Psoas muscle (tissue), 8 donors: Measurements from ENCODE around the gene ESYT3. TPM values are rescaled to one million over a fixed set of nuclear protein-coding genes. Genes with fewer than 3 reads are reported as not detected.

Experiments
- ATAC-seq, 4 donors: fragments of 200-7000 bp; cut with Tn5 transposase; one replicate each; pipeline ENCODE4 v1.9.1; 2020; ENCODE audit warnings: moderate library complexity in 3 of 4, mild to moderate bottlenecking in 2 of 4
- DNase-seq, 2 donors: peaks; one replicate each; pipeline ENCODE4 v3.0.0-alpha.2; 2020
- H3K27ac ChIP-seq: fragments of 200-600 bp; one replicate; pipeline ENCODE4 v1.8.0; 2022
- H3K27me3 ChIP-seq, 3 donors: fragments of 200-600 bp in 1 of 3; one replicate each; pipeline versions ENCODE4 v1.6.1 to v1.8.0; 2013 to 2022; ENCODE audit warnings: low read length in 2 of 3, mild to moderate bottlenecking in 2 of 3, moderate library complexity in 1 of 3; ENCODE audit not compliant: insufficient read depth in 3 of 3
- H3K36me3 ChIP-seq, 2 donors: fragments of 200-600 bp in 1 of 2; one replicate each; pipeline versions ENCODE4 v1.6.1 to v1.8.0; 2013 to 2022; ENCODE audit warnings: low read depth in 1 of 2, mild to moderate bottlenecking in 1 of 2, moderate library complexity in 1 of 2; ENCODE audit not compliant: insufficient read depth in 1 of 2
- H3K4me1 ChIP-seq: fragments of 200-600 bp; one replicate; pipeline ENCODE4 v1.8.0; 2022
- H3K4me3 ChIP-seq: fragments of 200-600 bp; one replicate; pipeline ENCODE4 v1.8.0; 2022; ENCODE audit warnings: mild to moderate bottlenecking
- H3K9me3 ChIP-seq: fragments of 200-600 bp; one replicate; pipeline ENCODE4 v1.8.0; 2022
- WGBS, 3 donors: extraction: QIAGEN DNeasy Blood & Tissue Kit; methylation state at CpG; one replicate each; pipeline versions ENCODE4 v1.1.6 to v1.1.7; 2013; 5-methylcytosine and 5-hydroxymethylcytosine counted together
- intact Hi-C, 2 donors: fragments of 100-400 bp; cut with DNase I; formaldehyde crosslinking; loops; one replicate each; pipeline versions ENCODE4 v1.11.0 to v1.14.2; 2022
- polyA plus RNA-seq, 3 donors: library from polyadenylated mRNA; stranded (reverse); fragments of 200-250 nt; gene quantifications; one replicate each; pipeline ENCODE4 v1.2.3, GENCODE V29; 2013
- total RNA-seq, 4 donors: library from RNA; stranded (reverse); fragmentation: NEBNext Ultra II Directional in 2 of 4; extraction: Animal tissue kit (Norgen Biotek cat#: 25700) in 2 of 4; gene quantifications; one replicate each; pipeline versions ENCODE4 v1.2.1 to v1.2.4, GENCODE V29; 2021 to 2023
- TF ChIP-seq, protein P1 (sequence below): fragments of 200-600 bp; IDR thresholded peaks from one replicate; pipeline ENCODE4 v1.8.0; 2022; ENCODE audit warnings: antibody characterized with exemption
- donor health status: healthy with polysubstance abuse.
- donor health status: DM: no; HTN: no; CAD: no; lungs with moderate emphysema.
- donor health status: Bipolar disorder and iron deficiency.
- donor health status: healthy.
- donor health status: DM: yes; HTN: yes; CAD: no.
- donor health status: DM: no; HTN: no; CAD: no.
- donor health status: DM: no; HTN: no; CAD: no.
- donor health status: DM: yes; HTN: yes; CAD: no.

Gene ESYT3
- total and polyA plus RNA-seq, 7 donors: 0.35 to 4.5 (median 2.0) TPM

- no peaks in the 10 kb centered on the region for H3K9me3 ChIP-seq
- peak overlapping the region; percentile 19 for H3K4me3 ChIP-seq
- no peaks in the 10 kb centered on the region for H3K36me3 ChIP-seq
- WGBS, 3 donors: 33 to 53% (median 37%) methylated on average over 9 of the region's 9 CpGs
- ATAC-seq: peak; percentile 93 to 98 (median 95)
- intact Hi-C loops: loop anchor here (5.0 kb wide), 1 partner anchor 38 kb away; no protein-coding TSS in a partner anchor
- peak; percentile 53 to 67 for DNase-seq
- peaks cover 40% of the 10 kb centered on the region for H3K4me1 ChIP-seq
- H3K27ac ChIP-seq: peak overlapping the region; percentile 72
- TF ChIP-seq, protein P1, sequence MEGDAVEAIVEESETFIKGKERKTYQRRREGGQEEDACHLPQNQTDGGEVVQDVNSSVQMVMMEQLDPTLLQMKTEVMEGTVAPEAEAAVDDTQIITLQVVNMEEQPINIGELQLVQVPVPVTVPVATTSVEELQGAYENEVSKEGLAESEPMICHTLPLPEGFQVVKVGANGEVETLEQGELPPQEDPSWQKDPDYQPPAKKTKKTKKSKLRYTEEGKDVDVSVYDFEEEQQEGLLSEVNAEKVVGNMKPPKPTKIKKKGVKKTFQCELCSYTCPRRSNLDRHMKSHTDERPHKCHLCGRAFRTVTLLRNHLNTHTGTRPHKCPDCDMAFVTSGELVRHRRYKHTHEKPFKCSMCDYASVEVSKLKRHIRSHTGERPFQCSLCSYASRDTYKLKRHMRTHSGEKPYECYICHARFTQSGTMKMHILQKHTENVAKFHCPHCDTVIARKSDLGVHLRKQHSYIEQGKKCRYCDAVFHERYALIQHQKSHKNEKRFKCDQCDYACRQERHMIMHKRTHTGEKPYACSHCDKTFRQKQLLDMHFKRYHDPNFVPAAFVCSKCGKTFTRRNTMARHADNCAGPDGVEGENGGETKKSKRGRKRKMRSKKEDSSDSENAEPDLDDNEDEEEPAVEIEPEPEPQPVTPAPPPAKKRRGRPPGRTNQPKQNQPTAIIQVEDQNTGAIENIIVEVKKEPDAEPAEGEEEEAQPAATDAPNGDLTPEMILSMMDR: no peak
- H3K27me3 ChIP-seq: no peaks in the 10 kb centered on the region
Observed at GRCh38 chr3:138389841-138390581, 44.4 kb upstream of the ESYT3 start.

DNA sequence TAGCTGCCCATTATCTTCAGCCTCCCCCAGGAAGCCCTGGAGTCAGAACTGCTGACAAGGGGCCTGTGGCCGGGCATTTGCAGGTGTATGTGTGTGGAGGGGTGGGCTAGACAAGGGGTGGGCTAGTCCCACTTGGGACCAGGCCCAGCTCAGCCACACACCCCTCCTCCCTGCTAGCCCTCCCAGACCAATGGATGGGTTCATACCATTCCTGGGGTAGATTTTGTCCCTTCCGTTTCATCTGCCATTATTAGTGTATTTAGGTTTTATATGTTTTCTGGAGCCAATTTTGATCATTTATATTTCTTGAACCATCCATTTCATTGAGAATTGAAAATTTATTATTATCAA, 43.9 kb upstream of the ESYT3 start:
- Histone ChIP-seq H3K4me1 (peaks cover 45% of the 10 kb centered on the region), H3K27ac (peak overlapping the region; percentile 72)

GRCh38 chr3:138394156-138394555, 40.3 kb upstream of the ESYT3 start:
- Histone ChIP-seq H3K27ac (no peak overlapping the region), H3K9me3 (no peaks in the 10 kb centered on the region), H3K4me1 (peaks cover 55% of the 10 kb centered on the region), H3K36me3 (peaks cover 0 to 13% of the 10 kb centered on the region in 2 donors), H3K27me3 (no peaks in the 10 kb centered on the region), H3K4me3 (no peak overlapping the region)
- 86 to 91% (median 89%) methylated on average over 4 of the region's 4 CpGs for WGBS, 3 donors
- intact Hi-C loops: no loop called here
- ATAC-seq (no peak), DNase-seq (no peak)
- TF ChIP-seq, protein P1: no peak

More for the DNA sequence above, 43.9 kb upstream of the ESYT3 start:
- Histone ChIP-seq H3K36me3 (no peaks in the 10 kb centered on the region), H3K9me3 (no peaks in the 10 kb centered on the region), H3K4me3 (no peak overlapping the region), H3K27me3 (no peaks in the 10 kb centered on the region)
- intact Hi-C loops: no loop called here
- WGBS, 3 donors: 48 to 86% (median 62%) methylated on average over 2 of the region's 2 CpGs
- TF ChIP-seq, protein P1: no peak
- ATAC-seq (no peak), DNase-seq (no peak)

- Histone ChIP-seq H3K36me3 (peaks cover 0 to 18% of the 10 kb centered on the region in 2 donors), H3K27ac (no peak overlapping the region), H3K4me1 (peaks cover 54% of the 10 kb centered on the region), H3K27me3 (no peaks in the 10 kb centered on the region), H3K4me3 (no peak overlapping the region), H3K9me3 (no peaks in the 10 kb centered on the region)
- TF ChIP-seq, protein P1: no peak
- intact Hi-C loops: loop anchor here (5.0 kb wide), 2 partner anchors 57 to 62 kb away; no protein-coding TSS in a partner anchor
- 96 to 100% (median 97%) methylated on average over 5 of the region's 5 CpGs for WGBS, 3 donors
- DNase-seq (no peak), ATAC-seq (no peak)
Observed at GRCh38 chr3:138394686-138395085, 39.7 kb upstream of the ESYT3 start.
